HCT116 (cell line): Measurements from ENCODE around the gene TBATA.

Experiments
- CTCF ChIP-seq, 3 experiments: fragments of 200-600 bp in 1 of 3; sonication (generic) in 1 of 3; IDR thresholded peaks in 2 of 3; conservative IDR thresholded peaks in 1 of 3; 2 replicates each; pipeline ENCODE4 v1.5.1; 2012 to 2017; ENCODE audit warnings: low read depth in 2 of 3, low read length in 2 of 3, antibody characterized with exemption in 1 of 3, borderline replicate concordance in 1 of 3, control low read depth in 1 of 3, mild to moderate bottlenecking in 1 of 3, mixed read lengths in 1 of 3, mixed run types in 1 of 3, moderate library complexity in 1 of 3; ENCODE audit not compliant: insufficient read depth in 1 of 3
- ELF1 ChIP-seq: IDR thresholded peaks from 2 replicates; pipeline ENCODE4 v1.6.1; 2012; ENCODE audit warnings: low read depth, borderline replicate concordance
- POLR2AphosphoS5 ChIP-seq: IDR thresholded peaks from 2 replicates; pipeline ENCODE4 v1.6.1; 2011; ENCODE audit warnings: mild to moderate bottlenecking, low read depth, low read length, moderate library complexity

GRCh38 chr10:70742537-70743429 lies 42.4 kb downstream of the TBATA start:
- TF ChIP-seq CTCF (IDR thresholded peaks at IDR 0.05 in 2 of 3, conservative IDR thresholded peaks at IDR 0.05 in 1 of 3; ENCODE audit: borderline replicate concordance in 1 of 3, insufficient read depth in 1 of 3, low read depth in 2 of 3, low read length in 2 of 3) (no peak), POLR2AphosphoS5 (no peak), ELF1 (no peak)
